T-helper 1 cell treated with Interleukin-12 subunit alpha and Interleukin-12 subunit beta and Interleukin-4 antibody, amounts not matched to agents 30 μg/mL and 1 μg/mL, for 36 hours (primary cell): ENCODE measurements around the gene CORO2B.
"Not testable (repeated sequence)": the region's sequence is repeated elsewhere in the genome, so short reads cannot be mapped to it uniquely, and the experiment has no call there.

Experiments used
- H3K27ac Mint-ChIP-seq: one replicate; pipeline ENCODE4 v1.8.0; 2021; ENCODE audit warnings: mild to moderate bottlenecking, mixed read lengths
- H3K27me3 Mint-ChIP-seq: one replicate; pipeline ENCODE4 v1.8.0; 2021; ENCODE audit warnings: low read depth, mixed read lengths
- H3K36me3 Mint-ChIP-seq: one replicate; pipeline ENCODE4 v1.8.0; 2021; ENCODE audit warnings: low read depth, mixed read lengths
- H3K4me1 Mint-ChIP-seq: one replicate; pipeline ENCODE4 v1.8.0; 2021; ENCODE audit warnings: low read depth, mixed read lengths
- H3K4me3 Mint-ChIP-seq: one replicate; pipeline ENCODE4 v1.8.0; 2021; ENCODE audit warnings: mild to moderate bottlenecking, moderate library complexity, mixed read lengths
- H3K9me3 Mint-ChIP-seq: one replicate; pipeline ENCODE4 v1.8.0; 2021; ENCODE audit warnings: mixed read lengths

Gene CORO2B

DNA sequence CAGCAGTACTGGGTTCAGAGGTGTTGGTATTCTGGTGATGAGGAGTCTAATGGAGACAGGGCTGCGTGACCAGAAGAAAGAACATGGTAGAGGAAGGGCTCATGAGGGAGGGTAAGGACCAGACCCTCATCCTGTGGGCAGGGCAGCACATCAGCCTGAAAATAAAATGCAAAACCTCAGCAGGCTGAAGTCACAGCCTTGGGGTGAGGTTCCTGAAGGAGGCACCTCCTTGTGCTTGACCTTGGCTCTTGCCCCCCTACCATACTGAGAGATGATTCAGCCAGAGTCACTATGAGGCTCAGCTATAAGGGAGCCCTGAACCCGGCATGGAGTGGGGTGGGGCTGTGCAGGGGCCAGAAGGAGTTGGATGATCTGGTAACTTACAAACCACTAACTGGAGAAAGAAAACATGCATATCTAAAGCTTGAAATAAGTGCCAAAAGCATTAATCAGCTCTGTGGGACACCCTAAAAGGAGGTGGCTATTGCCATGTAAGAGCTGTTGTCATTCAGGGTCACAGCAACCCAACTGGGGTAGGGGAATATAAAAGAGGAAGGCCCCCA lies 60.2 kb downstream of the CORO2B start:
- H3K9me3 Mint-ChIP-seq: no peaks in the 10 kb centered on the region
- no peak overlapping the region for H3K27ac Mint-ChIP-seq
- H3K4me3 Mint-ChIP-seq: no peak overlapping the region
- H3K4me1 Mint-ChIP-seq: no peaks in the 10 kb centered on the region
- no peaks in the 10 kb centered on the region for H3K36me3 Mint-ChIP-seq
- H3K27me3 Mint-ChIP-seq: no peaks in the 10 kb centered on the region

DNA sequence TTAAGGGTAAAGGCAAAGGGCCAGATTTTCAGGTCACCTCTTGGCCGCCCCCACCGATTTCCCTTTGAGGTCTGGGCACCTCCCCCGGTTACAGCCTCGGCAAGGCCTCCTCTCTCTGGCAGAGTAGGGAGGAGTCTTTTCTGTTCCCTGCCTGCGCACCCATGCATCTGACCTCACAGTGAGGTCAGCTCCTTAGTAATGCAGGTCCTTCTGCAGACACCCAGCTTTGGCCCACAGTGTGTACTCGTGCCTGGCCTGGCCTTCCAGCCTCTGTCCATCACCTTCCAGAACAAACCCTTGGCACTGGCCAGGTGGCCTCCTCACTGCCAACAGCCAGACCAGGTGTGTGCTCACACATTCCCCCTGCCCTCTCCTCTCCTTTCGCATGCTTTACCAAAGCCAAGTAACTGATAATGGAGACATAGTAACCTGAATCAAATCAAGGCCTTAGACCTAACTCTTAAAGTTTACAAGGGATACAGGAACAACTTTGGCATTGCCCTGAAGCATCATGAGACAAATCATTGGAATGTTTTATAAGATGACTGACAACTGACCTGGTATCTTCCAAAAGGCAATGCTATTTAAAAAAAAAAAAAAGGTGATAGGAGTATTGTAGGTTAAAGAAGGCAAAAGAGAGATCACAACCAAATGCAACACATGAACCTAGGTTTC lies 61.3 kb downstream of the CORO2B start:
- no peaks in the 10 kb centered on the region for H3K27me3 Mint-ChIP-seq
- no peak overlapping the region for H3K27ac Mint-ChIP-seq
- no peaks in the 10 kb centered on the region for H3K4me1 Mint-ChIP-seq
- H3K36me3 Mint-ChIP-seq: no peaks in the 10 kb centered on the region
- H3K4me3 Mint-ChIP-seq: no peak overlapping the region
- no peaks in the 10 kb centered on the region for H3K9me3 Mint-ChIP-seq

GRCh38 chr15:68640791-68641331 lies 62.1 kb downstream of the CORO2B start:
- no peak overlapping the region for H3K27ac Mint-ChIP-seq
- H3K4me1 Mint-ChIP-seq: no peaks in the 10 kb centered on the region
- H3K27me3 Mint-ChIP-seq: no peaks in the 10 kb centered on the region
- no peaks in the 10 kb centered on the region for H3K9me3 Mint-ChIP-seq
- no peaks in the 10 kb centered on the region for H3K36me3 Mint-ChIP-seq
- H3K4me3 Mint-ChIP-seq: no peak overlapping the region

DNA sequence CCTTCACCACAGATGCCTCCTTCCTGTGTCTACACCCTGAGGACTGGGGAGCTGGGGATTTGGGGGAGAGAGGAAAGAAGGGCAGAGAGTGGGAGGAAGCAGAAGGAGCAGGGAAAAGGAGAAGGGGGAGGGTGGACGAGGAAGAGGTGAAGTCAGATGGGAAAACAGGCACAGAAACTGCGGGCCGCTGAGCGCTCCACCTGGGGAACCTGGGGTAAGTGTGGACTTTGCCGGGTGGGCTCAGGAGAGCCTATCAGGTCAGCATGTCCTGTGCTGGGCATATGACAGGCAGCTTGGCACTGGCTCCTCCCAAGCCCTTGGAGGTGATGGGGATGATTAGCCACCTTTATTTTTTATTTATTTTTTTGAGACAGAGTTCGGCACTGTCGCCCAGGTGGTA lies 62.6 kb downstream of the CORO2B start:
- Mint-ChIP-seq H3K9me3 (no peaks in the 10 kb centered on the region), H3K36me3 (no peaks in the 10 kb centered on the region), H3K27me3 (no peaks in the 10 kb centered on the region), H3K4me3 (no peak overlapping the region), H3K4me1 (no peaks in the 10 kb centered on the region), H3K27ac (no peak overlapping the region)

- H3K27ac Mint-ChIP-seq: no peak overlapping the region
- H3K4me3 Mint-ChIP-seq: no peak overlapping the region
- no peaks in the 10 kb centered on the region for H3K27me3 Mint-ChIP-seq
- no peaks in the 10 kb centered on the region for H3K9me3 Mint-ChIP-seq
- H3K4me1 Mint-ChIP-seq: no peaks in the 10 kb centered on the region
- H3K36me3 Mint-ChIP-seq: no peaks in the 10 kb centered on the region
Observed at GRCh38 chr15:68642491-68642845, 63.7 kb downstream of the CORO2B start.

DNA sequence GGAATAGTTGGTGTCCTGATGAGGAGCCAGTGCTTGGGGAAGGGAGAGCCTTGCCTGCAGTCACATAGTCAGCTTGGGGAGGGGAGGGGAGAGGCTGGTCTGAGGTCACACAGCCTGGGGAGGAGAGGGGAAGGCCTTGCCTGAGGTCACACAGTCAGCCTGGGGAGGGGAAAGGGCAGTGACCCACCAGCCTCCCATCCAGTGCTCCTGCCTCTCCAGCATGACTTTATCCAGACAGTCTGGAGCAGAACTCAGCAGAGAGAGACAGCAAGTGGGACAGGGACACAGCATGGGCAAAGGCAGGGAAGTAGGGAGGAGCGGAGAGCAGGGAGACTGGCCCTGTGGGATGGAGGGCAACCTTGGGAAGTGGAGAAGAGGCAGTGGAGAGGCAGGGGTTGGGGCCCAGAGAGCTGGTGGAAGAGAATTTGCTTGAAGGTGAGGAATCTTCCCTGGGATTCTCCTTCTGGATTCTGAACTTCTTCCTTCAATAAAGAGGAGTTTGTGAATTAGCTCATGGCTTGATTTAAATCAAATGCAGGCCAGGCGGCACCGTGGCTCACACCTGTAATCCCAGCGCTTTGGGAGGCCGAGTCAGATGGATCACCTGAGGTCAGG lies 64.5 kb downstream of the CORO2B start:
- Mint-ChIP-seq H3K27ac (no peak overlapping the region), H3K27me3 (no peaks in the 10 kb centered on the region), H3K4me3 (no peak overlapping the region), H3K4me1 (no peaks in the 10 kb centered on the region), H3K9me3 (no peaks in the 10 kb centered on the region), H3K36me3 (no peaks in the 10 kb centered on the region)

DNA sequence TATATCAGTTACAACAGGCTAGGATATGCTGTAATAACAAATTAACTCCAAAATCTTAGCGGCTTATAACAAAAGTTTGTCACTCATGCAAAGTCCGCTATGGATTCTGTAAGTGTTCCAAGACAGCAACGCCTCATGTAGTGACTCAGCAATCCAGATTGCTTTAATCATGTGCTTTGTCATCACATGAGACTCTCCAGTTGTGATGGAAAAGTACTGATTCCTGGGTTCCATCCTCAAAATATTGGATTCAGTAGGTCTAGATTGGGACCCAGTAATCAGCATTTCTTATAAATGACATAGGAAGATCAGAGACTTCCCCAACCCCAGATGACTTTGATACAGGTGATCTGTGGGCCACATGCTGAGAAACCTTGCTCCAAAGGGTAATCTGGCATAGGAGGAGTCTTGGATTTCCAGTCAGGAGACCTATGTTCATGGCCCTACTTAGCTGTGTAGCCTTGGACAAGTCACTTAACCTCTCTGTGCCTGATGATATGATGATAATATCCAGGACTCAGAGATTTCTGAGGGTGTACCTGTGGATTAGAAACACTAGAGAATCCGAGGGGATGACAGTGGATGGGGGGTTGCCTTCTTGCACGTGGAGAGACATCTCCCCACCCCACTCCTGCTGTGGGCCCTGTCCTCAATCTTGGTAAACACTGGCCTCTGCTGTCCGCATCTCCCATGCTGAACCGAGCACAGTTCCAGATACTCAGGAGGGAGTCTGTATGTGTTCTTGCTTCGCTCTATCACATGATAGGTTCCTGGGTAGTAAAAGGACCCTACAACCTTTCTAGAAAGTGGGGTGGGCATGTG lies 65.5 kb downstream of the CORO2B start:
- no peaks in the 10 kb centered on the region for H3K9me3 Mint-ChIP-seq
- H3K27me3 Mint-ChIP-seq: no peaks in the 10 kb centered on the region
- no peak overlapping the region for H3K4me3 Mint-ChIP-seq
- H3K4me1 Mint-ChIP-seq: no peaks in the 10 kb centered on the region
- H3K27ac Mint-ChIP-seq: no peak overlapping the region
- no peaks in the 10 kb centered on the region for H3K36me3 Mint-ChIP-seq

- H3K9me3 Mint-ChIP-seq: no peaks in the 10 kb centered on the region
- H3K36me3 Mint-ChIP-seq: no peaks in the 10 kb centered on the region
- no peaks in the 10 kb centered on the region for H3K4me1 Mint-ChIP-seq
- no peaks in the 10 kb centered on the region for H3K27me3 Mint-ChIP-seq
- H3K27ac Mint-ChIP-seq: no peak overlapping the region
- H3K4me3 Mint-ChIP-seq: no peak overlapping the region
Observed at GRCh38 chr15:68644996-68645395, 66.2 kb downstream of the CORO2B start.

DNA sequence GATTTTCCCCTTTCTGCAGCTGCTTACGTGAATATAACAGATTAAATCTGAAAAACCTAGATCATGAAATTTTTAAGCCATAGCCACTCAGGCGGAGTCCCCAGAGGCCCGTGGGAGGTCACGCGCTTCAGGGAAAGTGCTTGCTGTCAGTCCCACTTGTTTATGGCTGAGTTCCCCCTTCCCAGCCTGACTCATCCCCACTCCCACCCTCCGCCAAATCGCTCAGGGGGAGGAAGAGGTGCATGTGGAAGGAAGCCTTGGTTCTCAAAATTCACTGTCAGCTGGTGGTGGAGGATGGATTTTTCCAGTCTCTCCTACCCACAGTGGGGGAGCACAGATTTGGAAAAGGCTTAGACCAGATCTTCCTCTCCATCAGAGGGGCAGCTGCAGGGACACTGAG lies 67.4 kb downstream of the CORO2B start:
- Mint-ChIP-seq H3K4me1 (no peaks in the 10 kb centered on the region), H3K9me3 (no peaks in the 10 kb centered on the region), H3K4me3 (no peak overlapping the region), H3K27me3 (no peaks in the 10 kb centered on the region), H3K27ac (no peak overlapping the region), H3K36me3 (no peaks in the 10 kb centered on the region)

- Mint-ChIP-seq H3K4me1 (no peaks in the 10 kb centered on the region), H3K27ac (no peak overlapping the region), H3K36me3 (no peaks in the 10 kb centered on the region), H3K27me3 (no peaks in the 10 kb centered on the region), H3K9me3 (no peaks in the 10 kb centered on the region), H3K4me3 (no peak overlapping the region)
Observed at GRCh38 chr15:68646696-68647095, 67.9 kb downstream of the CORO2B start.

GRCh38 chr15:68647361-68647760 lies 68.6 kb downstream of the CORO2B start:
- H3K36me3 Mint-ChIP-seq, H3K4me1 Mint-ChIP-seq, H3K9me3 Mint-ChIP-seq, H3K4me3 Mint-ChIP-seq, H3K27me3 Mint-ChIP-seq, H3K27ac Mint-ChIP-seq: not testable (repeated sequence)

DNA sequence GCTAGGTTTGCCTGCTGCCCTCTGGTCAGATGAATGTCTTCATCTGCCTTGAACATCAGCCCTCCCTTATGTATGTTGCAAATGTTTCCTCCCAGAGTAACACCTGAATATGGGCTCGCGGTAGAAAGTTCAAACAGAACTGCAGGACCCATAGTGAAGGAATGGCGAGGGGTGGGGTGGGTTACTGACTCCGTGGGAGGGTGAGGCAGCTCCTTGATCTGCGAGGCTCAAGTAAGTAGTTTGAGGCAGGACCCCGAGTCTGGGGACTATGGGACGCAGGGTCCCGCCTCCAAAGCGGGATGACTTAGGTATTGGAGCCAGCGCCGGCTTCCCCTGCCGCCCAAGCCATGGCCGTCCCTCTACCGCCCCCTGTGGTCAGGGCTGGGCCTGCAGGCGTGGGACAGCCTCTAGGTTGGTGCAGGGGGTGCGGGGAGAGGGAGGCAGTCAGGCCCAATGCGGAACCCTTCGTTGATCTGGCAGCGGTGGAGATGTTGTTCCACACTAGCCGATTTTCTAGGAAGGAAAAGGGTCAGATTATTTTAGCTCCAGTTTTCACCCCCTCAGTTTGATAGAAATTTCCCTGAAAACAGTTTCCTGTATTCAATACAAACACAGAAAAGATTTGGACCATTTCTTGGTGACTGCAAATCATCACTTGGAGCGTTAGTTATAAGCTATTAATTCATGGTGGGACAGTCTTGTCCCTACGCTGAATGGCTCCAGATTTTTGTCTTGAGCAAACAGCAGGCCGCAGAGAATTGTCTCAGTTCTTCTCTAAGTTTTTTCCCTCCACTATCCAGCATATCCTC lies 72.3 kb downstream of the CORO2B start:
- Mint-ChIP-seq H3K4me1 (no peaks in the 10 kb centered on the region), H3K4me3 (no peak overlapping the region), H3K27ac (no peak overlapping the region), H3K36me3 (no peaks in the 10 kb centered on the region), H3K27me3 (no peaks in the 10 kb centered on the region), H3K9me3 (no peaks in the 10 kb centered on the region)

GRCh38 chr15:68651916-68652525 lies 73.2 kb downstream of the CORO2B start:
- Mint-ChIP-seq H3K27me3 (no peaks in the 10 kb centered on the region), H3K4me1 (no peaks in the 10 kb centered on the region), H3K9me3 (no peaks in the 10 kb centered on the region), H3K4me3 (no peak overlapping the region), H3K36me3 (no peaks in the 10 kb centered on the region), H3K27ac (no peak overlapping the region)
